HG03196 (cell line): ENCODE measurements around the gene SGCB.
A peak's percentile ranks its signal among the peaks of the same experiment; 100 is the strongest.
"Not testable (repeated sequence)": the region's sequence is repeated elsewhere in the genome, so short reads cannot be mapped to it uniquely, and the experiment has no call there.

Experiments used
- ATAC-seq: cut with Tn5 transposase; IDR thresholded peaks from one replicate; pipeline ENCODE4 v1.9.1; 2021; ENCODE audit not compliant: unreplicated experiment

The SGCB gene, protein sequence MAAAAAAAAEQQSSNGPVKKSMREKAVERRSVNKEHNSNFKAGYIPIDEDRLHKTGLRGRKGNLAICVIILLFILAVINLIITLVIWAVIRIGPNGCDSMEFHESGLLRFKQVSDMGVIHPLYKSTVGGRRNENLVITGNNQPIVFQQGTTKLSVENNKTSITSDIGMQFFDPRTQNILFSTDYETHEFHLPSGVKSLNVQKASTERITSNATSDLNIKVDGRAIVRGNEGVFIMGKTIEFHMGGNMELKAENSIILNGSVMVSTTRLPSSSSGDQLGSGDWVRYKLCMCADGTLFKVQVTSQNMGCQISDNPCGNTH

DNA sequence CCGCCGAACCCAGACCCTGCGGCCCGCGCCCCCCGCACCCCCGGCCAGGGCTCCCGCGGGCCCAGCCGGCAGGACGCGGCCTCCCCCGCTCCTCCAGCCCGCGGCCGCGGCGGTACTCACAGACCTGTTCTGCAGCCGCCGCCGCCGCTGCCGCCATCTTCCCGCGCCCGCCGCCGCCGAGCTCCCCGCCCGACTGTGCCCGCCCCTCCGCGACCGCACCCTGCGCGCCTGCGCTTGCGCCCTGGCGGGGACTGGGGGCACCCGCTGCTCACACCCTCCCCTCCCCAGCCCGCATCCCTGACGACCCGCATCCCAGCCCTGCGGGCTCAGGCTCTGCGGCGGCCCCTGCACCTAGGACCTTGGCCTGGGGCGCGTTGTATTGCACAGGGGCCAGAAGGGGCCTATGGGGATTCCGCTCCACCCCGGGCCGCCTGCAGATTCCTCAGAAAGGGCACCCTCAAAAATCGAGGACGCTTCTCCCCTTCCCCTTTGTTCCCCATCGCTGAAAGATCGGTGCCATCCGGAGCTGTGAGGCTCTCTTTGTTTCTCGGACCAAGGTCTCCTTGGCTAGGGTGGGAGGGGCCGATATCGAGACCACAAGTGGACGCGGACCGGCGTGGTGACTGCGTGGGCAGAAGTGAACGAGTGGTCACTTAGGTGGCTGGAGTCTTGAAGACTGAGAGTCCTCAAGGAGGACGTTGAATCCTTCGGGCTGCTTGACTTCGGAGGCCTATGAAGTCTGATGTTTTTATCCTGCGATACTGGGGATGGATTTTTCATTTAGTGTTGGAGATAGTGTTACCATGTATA, at the start of gene SGCB:
TSS of gene SGCB (minus strand) at position 197 of the 810 bp plus-strand sequence. CDS start at position 157, 40 bp downstream.
- peak; percentile 94 for ATAC-seq

DNA sequence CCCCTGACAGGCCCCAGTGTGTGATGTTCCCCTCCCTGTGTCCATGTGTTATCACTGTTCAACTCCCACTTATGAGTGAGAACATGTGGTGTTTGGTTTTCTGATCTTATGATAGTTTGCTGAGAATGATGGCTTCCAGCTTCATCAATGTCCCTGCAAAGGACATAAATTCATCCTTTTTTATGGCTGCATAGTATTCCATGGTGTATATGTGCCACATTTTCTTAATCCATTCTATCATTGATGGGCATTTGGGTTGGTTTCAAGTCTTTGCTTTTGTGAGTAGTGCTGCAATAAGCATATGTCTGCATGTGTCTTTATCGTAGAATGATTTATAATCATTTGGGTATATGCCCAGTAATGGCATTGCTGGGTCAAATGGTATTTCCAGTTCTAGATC, 48.3 kb upstream of the SGCB start:
- ATAC-seq, result not testable (repeated sequence)

DNA sequence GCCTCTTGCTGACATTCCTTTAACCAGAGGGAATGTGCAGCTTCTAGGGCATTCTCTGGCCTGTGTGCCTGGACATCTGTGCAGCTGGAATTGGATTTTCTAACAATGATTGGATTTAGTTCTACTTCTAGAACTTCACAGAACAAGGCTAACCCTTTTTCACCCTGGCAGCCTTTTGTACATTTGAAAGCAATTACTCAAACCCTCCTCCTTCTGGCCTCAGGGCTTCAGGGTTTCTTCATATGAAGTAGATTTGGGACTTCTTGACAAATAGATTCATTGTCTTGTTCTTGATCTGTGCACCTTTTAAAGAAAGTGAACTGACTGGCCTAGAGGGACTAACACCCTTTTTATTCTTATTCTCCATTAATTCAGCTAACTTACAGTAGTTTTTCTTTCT, 43.1 kb upstream of the SGCB start:
- no peak for ATAC-seq

DNA sequence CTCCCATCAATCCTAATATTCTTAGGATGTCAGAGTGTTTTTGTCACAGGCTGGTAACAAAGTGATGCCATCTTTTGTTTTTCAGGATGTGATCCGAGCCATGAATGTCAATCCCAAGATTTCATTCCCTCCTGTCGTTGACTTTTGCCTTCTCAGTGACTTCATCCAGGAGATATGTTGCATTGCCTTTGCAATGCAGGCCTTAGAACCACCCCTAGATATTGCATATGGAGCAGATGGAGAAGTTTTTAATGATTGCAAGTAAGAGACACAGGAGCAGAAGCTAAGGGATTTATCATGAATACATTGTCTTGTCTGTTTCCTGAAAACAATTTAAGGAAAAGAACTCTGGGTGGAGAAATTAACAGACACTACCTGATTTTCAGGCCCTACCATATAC, 41.6 kb upstream of the SGCB start:
- ATAC-seq, result no peak

DNA sequence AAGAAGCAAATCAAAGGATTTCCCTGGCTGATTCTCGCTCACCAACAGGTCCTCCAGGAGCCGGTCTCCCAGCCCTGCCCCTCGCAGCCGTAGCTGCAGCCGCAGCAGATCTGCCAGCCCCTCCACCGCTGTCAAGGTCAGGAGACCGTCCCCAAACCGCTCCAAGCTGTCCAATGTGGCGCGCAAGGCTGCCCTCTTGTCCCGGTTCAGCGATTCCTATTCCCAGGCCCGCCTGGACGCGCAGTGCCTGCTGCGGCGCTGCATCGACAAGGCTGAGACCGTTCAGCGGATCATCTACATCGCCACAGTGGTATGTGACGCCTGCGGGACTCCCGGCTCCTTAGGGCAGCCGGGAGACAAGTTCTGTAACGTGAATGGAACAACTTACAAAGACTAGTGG, 38.6 kb upstream of the SGCB start:
- ATAC-seq, result no peak

DNA sequence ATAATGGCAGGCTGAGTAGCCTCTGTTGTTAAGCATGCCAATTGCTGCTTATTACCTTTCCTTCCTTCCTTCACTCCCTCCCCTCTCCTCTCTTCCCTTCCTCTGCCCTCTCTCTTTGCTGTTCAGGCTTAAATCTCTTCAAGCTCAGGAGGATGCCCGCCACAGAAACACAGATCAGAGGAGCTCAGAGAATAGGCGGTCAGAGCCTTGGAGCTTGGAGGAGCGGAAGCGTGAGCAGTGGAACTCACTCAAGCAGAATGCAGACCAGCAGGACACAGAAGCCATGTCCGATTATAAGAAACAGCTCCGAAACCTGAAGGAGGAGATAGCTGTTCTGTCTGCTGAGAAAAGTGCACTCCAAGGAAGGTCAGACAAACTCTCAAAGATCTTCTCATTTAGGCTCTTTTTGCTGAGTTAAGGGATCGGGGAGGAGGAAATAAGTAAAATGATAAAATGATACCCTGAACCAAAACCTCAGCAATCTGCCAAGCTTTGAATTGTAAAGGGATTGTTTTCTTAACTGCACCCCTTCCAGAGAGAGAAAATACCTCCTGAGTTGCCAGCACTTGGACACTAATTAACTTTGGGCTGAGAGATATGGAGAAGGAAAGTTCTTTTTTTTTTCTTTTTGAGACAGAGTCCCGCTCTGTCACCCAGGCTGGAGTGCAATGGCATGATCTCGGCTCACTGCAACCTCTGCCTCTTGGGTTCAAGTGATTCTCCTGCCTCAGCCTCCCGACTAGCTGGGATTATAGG, 33.9 kb upstream of the SGCB start:
- ATAC-seq, result no peak

DNA sequence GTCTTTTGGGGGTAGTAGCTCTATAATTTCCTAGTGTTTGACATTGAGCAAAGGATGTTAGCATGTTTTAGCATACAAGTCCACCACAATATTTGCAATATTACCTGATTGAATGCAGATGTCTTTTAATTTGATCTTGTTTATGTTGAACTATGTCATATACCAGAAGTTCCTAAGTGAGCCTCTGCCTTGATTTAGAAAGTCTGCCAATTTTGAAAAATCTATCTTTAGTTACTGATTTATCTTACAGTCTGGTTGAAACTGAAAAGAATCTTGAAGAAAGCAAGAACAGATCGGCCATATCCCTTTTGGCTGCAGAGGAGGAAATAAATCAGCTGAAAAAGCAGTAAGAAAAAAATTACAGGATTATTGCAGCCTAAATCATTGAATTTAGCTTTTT, 31.5 kb upstream of the SGCB start:
- ATAC-seq, result no peak

DNA sequence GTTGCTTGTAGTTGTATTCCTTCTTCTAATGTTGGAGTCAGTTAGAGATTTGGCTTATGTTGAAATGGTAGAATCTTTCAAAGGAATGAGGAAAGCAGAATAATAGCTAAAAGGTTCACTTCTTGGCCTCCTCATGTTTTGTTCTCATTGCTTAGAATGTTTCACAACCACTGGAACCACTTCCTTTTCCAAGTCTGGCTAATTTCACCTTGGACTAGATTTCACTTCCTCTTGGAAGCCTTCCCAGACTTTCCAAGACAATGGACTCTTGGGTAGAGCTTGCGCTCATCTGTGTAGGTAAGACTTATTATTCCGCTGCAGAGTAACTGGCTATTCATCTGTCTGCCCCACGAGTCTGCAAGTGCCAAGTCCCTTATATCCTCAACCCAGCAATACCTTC, 21.3 kb upstream of the SGCB start:
- ATAC-seq, result no peak

DNA sequence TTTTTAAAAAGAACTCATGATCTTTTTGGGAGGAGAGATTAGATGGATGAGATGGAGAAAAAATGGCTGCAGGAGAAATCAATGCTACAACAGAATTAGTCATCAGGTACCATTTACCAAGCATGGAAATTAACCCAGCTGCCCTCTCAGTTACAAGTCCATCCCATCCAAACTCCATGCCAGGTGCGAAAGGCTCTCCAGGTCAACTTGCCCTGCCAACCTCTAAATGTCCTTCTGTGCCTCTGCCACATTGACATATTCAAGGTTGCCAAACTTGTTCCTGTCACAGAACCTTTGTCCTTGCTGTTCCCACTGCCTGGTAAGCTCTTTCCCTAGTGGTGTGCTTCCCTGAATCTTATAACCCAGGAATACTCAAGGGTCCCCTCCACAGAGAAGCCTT, 20.2 kb upstream of the SGCB start:
- ATAC-seq, result no peak

DNA sequence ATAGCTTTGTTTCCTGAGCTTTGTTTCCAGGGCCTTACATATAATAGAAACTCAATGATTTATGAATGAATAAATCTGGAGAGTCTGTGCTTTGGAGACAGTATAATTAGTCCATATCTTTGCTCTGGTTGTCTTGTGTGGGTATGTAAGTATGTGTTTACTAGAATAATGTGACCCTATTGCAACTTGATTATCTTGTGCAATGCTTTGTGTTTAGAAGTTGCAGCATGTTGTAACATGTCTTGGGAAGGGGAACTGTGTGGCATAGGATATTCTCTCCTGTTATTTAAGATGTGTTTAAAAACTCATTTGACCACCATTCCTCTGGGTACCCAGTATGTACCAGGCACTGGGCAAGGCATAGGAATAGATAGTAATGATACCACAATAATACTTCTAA, 19.1 kb upstream of the SGCB start:
- ATAC-seq, result no peak

DNA sequence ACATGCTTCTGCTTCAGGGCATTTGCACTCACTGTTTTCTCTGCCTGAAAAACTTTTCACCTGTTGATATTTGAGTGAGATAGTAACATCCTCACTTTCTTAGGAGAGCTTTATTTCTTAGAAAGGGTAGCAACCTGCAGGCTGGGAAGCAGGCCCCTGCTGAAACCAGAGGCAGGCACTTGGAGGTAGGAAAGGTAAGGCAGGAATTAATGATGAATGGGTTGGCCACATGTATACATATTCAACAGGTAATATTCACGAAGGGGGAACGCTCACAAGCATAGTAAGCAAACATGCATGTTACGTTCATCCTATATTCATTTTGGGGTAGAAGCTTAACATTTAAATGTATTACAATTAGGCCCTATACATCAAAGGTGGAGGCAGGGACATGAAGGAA, 16.2 kb upstream of the SGCB start:
- ATAC-seq, result no peak

DNA sequence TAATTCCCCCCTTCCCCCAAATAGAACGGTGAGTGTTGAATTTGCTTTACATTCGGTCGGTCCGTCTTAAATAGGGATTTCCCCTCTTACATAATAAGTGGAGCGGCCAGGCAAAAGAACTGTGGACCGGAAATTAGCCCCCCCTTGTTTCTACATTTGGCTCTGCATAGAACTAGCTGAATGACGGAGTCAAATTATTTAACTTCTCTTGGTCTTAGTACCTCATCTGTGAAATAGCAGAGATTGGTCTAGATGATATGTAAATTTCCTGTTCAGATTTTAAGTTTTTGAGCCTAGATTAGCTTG, 14.3 kb upstream of the SGCB start:
- peak; percentile 65 for ATAC-seq

DNA sequence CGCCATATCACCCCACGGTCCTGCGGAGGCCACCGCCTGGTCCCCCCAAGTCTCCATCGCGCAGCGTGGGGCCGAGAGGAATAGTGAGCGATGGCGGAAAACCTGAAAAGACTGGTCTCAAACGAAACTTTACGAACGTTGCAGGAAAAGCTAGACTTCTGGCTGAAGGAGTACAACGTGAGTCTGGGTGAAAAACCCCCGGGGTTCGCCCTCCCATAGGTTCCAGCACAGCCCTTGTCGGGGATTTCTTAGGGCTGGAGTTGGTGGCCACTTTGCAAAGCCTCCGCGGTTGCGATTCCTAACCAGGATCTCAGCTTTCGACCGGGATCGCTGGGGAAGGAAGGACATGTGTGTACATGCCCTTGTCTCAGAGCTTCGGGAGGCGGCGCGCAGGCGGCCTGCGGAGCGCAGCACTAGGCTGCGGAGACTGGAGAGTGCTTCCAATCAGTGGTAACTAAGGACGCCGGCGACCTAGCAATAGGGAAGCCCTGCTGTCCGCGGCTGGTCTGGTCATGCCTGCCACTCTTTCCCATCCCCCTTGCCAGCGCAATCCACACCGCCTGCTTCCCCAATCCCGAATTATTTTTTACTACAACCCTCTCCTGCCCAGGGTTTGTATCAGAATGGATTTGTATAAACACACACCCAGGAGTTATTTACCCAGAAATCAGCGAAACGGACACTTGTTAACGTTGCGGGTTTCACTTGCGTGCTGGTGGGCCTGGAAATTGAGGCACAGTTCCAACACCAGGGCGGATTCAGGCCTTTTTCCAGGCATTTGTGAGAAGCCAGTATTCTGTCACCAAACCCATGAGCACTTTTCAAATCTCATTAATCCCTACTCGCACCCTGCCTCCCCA, 13.7 kb upstream of the SGCB start:
- peak; percentile 48 for ATAC-seq

DNA sequence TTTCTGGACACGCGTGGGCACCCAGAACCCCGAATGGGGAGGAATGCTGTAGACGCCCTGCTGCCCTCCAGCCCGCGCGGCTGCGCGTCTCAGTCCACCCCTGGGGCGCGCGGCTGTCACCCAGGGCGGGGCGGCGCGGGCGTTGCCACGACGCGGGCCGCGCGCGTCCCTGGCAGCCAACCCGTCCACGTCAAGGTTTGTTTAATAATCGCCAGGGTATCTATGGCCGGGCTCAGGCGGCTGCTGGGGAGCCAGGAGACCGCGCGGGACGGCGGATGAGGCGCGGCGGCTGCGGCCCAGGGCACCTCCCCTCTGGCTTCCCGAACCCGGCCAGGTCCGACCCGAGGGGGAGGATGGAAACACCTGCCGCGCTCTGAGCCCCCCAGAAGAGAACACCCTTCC, 13.1 kb upstream of the SGCB start, which contains the start of gene SPATA18:
TSS of gene SPATA18 (plus strand) at position 92 of the 402 bp plus-strand sequence. CDS start 401 bp downstream, outside the sequence.
- ATAC-seq, result peak; percentile 51

DNA sequence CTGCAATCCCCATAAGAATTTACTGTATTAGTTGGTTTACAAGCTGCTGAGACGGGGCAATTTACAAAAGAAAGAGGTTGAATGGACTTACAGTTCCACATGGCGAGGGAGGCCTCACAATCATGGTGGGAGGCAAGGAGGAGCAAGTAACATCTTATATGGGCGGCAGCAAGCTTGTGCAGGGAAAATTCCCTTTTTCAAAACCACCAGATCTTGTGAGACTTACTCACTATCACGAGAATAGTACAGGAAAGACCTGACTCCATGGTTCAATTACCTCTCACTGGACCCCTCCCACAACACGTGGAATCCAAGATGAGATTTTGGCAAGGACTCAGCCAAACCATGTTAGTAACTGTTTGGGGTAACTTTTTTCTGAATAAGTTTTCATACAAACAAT, 11.2 kb upstream of the SGCB start:
- ATAC-seq, result no peak

DNA sequence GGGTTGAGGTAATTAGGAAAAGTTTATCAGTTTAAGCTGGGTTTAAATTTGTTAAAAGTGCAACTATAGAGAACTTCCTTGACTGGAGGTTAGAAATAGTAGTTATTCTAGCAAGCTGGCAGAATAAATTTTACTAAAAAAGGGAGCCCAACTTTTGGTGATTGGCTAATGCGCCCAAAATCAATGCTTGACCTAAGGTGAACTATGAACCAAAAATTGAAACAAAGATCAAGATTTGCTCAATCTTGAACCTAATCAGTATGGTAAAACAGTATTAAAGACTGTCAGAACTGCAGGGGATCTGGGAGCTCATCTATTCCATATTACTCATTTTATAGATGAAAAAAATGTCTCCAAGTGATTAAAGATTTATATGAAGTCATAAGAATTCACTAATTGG, 6.9 kb upstream of the SGCB start:
- no peak for ATAC-seq

DNA sequence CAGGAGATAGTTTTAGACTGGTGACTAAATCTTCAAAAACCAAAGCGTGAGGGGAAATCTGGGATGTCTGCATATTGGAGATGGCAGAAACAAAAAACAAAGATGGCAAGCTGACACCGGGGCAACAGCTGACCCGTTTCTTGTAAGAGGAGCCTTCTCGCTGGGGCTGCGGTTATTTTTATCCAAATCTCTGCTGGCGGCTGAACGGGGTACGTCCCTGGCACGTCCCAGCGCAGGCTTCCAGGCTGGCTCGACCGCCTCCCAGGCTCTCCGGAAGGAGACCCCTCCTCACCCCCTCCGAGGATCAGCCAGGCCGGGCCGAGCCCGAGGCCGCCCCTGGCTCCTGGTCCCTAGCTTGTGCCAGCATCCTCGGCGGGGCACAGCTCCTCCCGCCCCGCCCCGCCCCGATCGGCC, 403 bp downstream of the SGCB start:
- ATAC-seq, result peak; percentile 42

DNA sequence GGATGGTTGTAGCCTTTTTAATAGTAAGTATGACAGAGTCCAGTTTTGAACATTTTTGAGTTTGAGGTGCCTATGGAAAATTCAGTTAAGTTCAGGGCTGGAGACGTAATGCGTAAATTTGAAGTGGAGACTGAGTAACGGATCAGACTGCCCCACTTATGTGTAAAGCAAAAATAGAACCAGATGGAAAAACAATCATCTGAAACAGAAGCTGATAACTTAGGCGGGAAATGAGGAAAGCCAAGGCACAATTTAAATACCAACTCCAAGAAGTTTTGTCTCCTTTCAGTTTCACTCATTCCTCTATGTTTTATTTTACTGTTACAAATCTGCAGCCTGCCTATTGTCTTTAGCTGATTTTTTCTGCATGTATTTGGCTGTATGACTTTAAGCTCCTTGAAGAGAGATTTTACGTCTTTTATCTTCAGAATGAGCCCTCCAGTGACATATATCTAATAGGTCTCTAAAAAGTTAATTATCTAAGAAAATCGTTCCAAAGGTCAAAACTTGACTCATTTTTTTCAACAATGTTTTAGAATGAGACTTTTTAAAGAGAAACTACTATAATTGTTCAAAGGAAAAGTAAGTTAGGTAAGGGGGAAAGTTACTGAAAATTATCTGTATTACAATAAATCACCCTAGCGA, 1.1 kb downstream of the SGCB start:
- ATAC-seq, result no peak

DNA sequence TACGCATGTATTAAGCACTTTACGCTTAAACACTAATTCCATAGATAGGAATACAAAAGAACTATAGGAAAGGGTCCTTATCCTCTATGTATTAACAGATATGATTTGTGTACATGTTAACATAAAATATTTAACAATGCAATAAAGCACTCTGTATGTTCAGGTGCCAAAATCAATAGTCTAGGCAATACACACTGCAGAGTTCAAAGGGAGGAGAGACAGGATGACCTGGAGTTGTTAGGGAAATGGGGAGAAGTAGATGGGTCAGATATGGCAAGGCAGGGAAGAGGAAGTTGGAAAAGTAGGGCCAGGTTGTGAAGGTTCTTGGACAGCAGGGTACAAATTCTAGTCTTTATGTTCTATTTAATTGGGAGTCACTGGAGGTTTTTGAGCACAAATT, 2.9 kb downstream of the SGCB start:
- ATAC-seq, result no peak

DNA sequence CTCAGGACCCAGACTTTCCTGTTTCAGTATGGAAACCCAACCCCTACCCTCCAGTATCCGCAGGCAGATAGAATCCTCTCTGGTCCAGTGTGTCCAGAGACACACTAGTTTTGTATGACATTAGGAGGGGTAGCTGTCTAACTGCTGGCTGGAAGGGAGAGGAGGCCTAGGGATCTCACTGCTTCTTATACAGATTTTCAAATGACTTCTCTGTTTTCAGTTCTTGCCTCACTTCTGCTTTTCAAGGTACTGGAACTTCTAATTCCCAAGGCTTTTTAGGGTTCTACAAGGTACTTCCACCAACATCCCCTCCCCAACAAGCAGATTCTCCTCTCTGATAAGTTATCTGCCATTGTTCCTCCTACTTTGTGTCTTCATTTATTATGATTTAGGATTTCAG, 6.1 kb downstream of the SGCB start:
- no peak for ATAC-seq
